Inflammatory macrophage treated with lipopolysaccharide for 1 hour (primary cell): ENCODE results near the gene CLDN20.
"Not testable (repeated sequence)": the region's sequence is repeated elsewhere in the genome, so short reads cannot be mapped to it uniquely, and the experiment has no call there.

Experiments
- DNase-seq, 2 donors: peaks; one replicate each; pipeline ENCODE4 v3.0.0-alpha.2; 2020 to 2022

The CLDN20 gene, protein sequence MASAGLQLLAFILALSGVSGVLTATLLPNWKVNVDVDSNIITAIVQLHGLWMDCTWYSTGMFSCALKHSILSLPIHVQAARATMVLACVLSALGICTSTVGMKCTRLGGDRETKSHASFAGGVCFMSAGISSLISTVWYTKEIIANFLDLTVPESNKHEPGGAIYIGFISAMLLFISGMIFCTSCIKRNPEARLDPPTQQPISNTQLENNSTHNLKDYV

DNA sequence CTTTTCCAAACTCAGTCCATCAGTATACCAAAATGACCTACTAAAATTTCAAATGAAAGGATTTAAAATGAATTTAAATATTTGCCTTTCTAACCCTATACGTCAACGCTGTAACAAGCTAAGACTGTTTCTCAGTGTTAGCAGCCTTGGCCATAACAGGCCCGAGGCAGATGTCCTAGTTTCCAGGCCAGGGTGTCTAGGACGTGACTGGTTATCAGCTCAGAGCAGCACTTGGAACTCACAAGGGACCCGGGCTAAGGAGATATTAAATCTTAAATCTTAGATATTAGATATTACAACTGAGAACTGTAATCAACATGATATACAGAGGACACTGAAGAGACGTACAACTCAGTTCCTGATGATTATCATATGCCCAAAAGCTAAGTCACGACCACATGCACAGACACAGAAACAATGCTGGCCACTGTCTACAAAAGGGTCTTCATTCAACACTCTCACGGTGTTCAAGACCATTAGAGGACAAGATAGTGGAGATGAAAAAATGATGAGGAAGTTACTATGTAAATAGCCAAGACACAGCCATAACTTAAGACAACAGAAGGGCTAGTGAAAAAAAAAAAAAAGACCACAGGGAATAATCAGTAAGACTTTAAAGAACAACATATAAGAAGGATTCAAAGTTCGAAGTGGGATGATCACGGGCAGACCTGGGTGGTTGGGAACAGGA is at the start of gene CLDN20:
CLDN20 (plus strand) TSS at position 641 of the 691 bp plus-strand sequence. CDS start 11,707 bp downstream, outside the sequence.
- no peak for DNase-seq

DNA sequence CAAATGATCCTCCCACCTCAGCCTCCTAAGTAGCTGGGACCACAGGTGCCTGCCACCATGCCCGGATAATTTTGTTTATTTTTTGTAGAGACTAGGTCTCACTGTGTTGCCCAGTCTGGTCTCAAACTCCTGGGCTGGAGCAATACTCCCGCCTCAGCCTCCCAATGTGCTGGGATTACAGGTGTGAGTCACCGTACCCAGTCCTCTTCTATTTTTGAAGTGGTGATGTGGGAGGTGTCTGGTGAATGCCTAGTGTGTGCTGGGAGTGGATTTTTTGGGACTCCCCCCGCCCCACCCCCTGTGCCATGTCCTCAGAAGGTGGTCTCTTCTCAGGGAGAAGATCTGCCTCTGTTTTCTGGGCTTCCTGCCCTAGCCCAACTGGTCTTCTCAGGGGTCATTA is 47.9 kb upstream of the CLDN20 start:
- DNase-seq: no peak

DNA sequence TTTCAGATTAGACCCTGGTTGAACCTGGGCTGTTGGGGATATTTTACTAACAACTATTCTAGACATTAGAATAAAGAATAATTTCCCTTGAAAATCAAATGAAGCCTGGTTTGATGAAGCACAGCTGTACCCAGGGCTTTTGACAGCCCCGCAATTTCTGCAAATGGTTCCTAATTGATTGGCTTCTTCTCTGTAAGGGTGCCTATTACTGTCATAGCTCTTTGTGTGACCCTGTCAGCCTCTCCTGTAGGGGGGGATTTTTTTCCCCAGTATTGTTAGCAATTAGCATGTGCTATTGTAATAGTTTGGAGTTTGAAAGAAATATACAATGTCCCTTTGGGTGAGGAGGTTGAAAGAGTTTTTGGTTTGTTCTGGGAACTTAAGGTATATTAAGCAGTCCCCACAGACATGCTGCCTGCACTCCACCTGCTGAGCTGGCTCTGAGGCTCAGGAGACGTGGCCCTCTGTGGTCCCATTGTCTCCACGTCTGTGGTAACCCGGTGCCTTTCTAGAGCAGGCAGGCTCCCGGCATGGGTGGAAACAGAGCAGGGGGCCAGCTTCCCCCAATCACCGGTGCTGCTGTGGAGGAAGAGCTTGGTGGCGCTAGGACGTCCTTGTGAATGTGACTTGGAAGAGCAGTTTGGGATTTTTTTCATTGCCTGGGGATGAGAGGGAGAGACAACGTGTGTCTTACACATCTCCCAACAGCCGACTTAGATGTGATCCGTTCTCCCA is 47.3 kb upstream of the CLDN20 start:
- DNase-seq: no peak

DNA sequence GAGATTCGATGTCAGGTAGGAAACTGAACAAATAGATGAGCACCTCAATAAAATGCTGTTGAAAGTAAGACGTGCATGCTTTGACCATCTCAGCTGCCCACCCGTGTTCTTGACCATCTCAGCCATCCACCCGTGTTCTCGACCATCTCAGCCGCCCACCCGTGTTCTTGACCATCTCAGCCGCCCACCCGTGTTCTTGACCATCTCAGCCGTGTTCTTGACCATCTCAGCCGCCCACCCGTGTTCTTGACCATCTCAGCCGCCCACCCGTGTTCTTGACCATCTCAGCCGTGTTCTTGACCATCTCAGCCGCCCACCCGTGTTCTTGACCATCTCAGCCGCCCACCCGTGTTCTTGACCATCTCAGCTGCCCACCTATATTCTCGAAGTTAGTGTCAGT is 45.1 kb upstream of the CLDN20 start:
- not testable (repeated sequence) for DNase-seq

DNA sequence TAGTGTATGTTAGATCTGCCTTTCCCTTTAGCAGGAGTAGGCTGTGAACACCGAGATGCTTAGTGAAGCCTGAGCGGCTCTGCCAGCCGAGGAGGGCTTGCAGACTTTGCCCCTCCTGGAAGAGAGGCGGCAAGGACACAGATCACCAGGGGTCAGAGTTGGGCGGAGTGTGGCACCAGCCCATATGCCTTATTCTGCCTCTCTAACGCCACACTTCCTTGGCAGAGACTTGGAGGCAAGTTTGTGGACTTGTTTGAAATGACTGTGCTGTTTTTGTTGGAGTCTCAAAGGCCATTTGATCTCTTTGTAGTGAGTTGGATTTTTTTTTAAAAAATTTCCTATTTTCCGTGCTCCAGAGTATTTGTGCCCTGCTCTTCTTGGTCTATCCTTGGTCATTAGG is 44.5 kb upstream of the CLDN20 start:
- DNase-seq: no peak

DNA sequence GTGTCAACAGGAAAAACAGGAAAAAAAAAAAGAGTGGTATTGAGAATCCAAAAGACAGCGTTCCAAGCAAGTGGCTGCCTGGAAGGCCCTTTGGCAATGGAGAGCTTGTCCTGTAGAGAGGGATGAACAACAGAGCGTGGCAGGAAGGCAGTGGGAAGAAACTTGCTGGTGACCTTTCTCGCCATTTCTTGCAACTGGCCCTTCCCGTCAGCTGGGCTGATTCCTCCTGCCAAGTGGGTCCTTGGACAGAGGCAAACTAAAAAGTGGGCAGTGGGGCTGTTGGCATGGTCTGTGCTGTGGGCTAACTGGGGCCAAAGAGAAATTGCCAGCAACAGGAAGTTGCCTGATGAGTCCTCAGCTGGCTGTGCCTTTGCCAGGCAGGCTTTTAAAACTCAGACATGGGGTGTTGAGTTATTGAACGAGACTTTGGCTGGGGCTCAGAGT is 43.9 kb upstream of the CLDN20 start:
- no peak for DNase-seq

DNA sequence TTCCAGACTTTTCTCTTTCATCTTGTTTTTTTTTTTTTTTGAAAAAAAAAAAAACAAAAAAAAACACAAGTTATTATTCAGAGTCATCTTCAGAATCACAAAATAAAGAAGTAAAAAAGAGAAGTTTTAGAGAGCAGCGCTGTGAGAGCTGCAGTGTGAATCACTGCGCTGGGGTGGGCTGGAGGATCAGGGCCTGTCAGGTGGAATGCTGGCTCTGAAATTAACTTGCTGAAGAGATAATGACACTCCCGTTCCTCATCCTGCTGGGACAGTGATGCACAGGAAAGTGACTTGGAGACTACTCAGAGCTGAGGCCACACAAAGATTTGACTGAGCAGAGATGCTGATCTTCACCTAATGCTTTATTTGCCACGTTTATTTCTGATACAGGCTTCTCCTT is 42.7 kb upstream of the CLDN20 start:
- peak; percentile 61 to 76 for DNase-seq

DNA sequence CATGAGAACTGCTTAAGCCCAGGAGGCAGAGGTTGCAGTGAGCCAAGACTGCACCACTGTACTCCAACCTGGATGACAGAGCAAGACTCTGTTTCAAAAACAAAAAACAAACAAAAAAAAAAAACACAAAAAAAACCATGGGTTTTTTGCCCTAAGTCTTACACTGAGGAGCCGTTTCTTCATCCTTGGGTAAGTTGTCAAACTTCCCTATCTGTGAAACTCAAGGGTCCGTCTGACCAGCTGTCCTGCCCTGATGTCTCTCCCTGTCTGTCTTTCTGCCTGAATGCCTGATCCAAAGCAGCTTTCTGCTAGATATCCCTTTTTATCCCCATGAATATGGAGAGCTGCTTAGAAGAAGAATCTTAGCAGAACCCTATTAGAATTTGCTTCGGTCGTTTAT is 41.3 kb upstream of the CLDN20 start:
- DNase-seq: peak; percentile 60 to 74

DNA sequence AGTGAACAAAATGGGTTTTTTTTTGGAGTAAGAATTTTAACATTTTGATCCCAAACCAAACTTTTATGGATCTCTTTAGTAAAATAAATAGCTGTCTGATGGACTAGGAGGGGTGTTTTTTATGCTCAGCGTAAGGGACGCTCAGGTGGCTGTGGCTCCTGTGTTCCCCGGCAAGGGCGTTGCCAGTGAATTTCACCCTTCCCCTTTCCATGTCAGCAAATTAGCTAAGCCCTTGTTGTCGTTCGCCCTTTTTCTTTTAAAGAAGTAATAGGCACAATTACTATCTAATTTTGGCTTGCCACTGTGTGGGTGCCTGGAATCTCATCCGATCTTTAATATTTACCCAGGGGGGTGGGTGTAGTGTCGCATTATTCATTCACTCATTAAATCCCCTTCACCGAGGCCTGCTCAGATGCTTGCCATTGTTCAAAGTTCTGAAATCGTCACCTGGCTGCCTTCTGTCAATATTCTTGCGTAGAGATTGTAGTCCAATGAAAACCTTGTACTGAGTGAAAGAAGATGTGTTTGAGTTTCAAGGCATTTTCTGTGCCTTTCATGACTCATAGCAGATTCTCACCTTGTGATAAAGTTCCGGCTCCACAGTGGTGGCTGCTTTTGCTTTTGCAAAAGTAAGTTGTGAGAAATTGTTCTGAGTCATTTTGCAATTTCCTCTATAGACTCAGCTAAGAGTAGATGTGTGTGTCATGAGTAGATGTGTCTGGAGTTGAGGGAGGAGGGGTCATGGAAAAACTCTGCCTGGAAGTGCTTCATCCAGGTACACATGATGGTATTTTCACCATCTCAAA is 40.0 kb upstream of the CLDN20 start:
- DNase-seq: peak; percentile 74 to 89

DNA sequence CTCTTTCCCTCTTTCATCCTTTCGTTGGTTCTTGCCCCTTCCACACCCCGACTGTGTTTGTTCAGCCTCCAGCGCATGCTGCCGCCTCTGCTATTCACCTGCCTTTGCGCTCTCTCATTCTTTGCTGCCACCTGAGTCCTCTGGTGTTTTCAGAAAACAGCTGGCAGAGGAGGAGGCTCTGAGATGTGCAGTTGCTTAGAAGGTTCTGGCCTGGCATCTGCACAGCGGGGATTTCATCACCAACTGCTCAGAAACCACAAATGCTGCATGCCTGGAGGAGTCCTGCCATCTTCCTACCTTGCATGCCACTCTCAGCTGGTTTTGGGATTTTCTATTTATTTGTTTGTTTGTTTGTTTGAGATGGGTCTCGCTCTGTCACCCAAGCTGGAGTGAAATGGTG is 39.2 kb upstream of the CLDN20 start:
- DNase-seq: no peak

DNA sequence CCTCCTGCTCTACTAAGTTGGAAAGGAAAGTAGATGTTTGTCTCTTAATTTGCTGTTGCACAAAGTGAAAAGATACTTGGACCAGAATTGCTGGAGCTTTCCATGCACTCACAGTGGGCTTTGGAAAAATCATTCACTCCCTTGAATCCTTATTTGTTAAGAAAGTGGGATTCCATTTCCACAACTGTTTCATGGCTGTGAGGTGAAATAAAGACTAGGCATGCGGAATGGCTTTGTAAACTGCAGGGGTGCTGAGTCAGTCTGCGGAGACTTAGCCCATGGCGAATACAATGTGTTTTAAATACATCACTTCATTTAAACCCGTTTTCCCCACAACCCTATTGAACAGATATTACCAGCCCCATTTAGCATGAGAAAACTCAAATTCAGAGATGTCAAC is 36.8 kb upstream of the CLDN20 start:
- DNase-seq: no peak

DNA sequence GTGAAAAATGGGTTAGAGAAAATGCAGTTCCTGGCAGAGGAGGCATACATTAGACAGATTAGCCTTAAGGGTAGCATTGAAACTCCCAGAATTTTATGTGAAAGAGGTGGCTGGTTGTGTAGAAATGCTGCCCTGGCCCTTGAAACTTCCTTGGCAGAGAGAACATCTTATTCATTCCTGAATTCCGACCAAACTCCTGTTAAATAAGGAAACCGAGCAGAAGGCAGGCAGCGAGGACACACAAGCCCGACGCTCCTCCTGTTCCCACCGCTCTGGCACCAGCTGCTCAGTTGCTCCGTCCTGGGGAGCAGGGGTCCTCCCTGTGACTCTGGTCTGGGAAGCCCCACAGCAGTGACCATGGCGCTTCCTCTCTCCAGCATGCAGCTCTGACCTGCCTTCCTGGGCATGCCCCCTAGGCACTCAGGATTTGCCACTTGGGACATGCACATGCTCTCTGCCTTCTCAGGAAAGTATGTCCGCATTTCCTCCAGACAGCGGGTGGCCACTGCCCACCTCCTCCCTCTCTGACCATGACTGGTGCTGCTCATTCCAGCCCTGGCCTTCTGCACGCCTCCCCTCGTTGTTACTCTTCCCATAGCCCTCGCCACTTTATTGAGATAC is 35.2 kb upstream of the CLDN20 start:
- DNase-seq: no peak

DNA sequence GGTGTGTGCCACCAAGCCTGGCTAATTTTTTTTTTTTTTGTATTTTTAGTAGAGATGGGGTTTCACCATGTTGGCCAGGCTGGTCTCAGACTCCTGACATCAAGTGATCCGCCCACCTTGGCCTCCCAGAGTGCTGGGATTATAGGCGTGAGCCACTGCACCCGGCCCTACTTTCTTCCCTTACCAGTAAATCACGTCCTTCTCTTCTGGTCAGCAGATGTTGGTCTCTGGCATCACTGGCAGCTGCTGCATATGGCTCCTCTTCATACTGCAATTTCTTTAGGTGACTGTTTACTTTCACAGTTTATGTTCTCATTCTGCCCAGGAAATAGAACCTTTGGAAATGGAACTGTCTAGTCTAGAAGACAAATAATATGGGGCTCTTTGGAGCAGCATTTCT is 32.8 kb upstream of the CLDN20 start:
- DNase-seq: not testable (repeated sequence)

DNA sequence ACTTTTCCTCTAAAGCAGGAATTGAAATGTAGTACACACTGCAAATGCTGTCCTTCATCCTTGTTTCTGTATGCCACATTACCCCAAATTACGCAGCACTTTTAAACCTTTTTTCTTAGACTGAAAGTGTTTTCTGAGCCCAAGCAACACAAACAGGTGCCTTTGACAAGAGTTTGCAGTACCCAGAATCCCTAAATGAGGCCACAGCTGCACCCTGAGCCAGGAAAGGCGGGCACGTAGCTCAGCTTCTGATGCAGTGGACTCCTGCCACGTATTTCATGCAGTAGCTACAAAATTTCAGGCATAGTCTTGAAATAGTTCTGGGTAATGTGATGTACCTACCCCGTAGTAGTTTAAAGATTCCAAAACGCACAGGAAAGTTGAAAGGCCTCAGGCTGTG is 31.0 kb upstream of the CLDN20 start:
- no peak for DNase-seq

DNA sequence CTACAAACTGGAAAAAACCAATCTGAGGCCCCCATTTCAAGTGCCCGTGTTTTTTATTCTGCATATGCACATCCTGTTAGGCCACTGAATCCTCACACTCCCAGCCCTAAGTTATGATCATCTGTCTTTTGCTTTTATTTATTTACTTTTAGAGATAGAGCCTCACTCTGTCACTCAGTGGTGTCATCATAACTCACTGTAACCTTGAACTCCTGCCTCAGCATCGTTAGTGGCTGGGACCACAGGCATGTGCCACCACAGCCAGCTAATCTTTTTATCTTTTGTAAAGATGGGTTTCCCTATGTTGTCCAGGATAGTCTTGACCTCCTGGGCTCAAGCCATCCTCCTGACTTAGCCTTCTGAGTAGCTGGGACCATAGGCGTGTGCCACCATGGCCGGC is 29.6 kb upstream of the CLDN20 start:
- DNase-seq: no peak

DNA sequence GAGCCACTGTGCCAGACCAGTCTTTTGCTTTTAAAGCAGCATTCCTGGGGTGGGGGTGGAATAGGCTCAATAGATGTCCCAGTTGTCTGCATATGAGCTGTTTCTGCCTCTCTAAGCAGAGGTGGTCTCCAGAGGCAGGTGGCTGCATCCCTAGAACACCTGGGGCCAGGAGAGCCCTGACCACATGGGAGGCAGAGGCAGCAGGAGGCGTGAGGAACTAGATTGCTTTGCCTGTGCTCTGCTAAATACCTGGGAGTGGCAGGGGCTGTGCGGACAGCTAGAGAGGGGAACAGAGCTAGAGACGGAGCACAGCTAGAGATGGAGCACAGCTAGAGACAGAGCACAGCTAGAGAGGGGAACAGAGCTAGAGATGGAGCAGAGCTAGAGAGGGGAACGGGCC is 29.1 kb upstream of the CLDN20 start:
- no peak for DNase-seq

DNA sequence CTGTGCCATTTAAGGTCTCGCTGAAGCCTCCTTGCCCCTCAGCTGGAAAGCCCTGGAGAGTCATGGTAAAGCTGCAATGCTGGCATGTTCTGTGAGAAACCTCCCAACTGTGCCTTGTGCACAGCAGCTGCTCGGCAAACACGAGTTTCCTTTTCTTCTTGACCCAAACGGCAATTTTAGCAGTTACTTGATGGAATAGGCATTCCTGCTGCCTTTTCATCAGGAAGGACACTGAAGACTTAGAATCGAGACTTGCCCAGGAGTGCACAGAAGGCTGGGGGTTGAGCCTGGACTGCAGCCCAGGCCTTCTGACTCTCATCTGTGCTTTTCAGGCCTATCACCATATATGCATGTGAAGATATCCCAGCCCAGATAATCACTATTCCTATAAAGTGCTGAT is 28.7 kb upstream of the CLDN20 start:
- no peak for DNase-seq

DNA sequence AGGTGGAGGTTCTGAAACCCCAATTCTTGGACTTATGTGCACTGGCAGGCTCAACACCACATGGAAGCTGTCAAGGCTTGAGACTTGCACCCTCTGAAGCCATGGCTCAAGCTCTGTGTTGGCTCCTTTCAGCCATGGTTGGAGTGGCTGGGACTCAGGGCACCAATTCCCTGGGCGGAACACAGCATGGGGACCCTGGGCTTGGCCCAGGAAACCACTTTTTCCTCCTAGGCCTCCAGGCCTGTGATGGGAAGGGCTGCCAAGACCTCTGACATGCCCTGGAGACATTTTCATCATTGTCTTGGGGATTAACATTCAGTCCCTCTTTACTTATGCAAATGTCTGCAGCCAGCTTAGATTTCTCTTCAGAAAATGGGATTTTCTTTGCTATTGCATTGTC is 26.2 kb upstream of the CLDN20 start:
- DNase-seq: no peak

DNA sequence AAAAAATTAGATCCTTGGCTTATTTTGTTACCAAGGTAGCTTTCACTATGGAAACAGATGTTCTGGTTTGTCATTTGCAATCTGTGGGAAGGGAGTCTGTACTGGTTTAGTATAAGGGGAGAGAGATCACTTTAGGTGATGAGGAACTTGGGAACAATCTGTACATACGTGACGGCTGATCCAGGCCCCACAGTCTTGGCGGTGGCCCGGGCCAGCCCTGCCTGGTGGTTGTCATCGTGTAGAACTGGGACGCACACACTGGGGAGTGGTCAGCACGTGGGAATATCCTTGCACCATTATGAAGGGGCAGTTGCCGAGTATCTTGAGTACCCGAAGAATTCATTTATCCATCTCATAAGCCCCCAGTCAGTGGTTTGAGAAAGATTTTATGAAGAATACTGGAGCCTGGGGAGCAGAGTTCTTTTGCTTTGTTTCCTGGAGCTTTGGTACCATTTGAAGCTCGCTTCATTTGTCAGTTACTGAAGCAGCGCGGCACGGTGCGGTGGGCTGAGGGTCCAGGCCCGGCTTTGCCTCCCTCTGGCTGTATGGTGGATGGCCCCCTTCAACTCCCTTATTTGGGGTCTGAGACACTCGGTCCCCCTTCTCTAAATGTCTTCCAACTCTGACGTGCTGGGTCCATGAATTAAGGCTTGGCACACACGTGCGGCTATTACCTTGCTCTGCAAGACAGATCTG is 22.8 kb upstream of the CLDN20 start:
- no peak for DNase-seq

DNA sequence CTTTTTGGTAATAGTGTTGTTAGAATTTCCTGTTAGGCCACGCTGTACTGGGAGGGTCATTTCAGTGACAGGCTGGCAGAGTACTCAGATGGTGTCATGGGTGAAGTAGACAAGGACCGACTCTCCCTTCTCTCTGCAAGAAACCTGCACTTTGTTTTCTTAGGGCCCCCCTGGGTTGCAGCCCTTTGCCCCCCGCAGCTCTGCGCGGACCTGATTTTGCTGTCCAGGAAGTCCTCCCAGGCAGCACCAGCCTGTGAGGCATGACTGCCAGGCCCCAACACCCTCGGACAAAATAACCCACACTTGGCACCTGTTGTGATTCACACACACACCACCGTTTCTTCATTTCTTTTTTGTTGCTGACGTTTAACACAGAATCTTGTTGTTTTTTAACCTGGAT is 21.8 kb upstream of the CLDN20 start:
- DNase-seq: no peak

DNA sequence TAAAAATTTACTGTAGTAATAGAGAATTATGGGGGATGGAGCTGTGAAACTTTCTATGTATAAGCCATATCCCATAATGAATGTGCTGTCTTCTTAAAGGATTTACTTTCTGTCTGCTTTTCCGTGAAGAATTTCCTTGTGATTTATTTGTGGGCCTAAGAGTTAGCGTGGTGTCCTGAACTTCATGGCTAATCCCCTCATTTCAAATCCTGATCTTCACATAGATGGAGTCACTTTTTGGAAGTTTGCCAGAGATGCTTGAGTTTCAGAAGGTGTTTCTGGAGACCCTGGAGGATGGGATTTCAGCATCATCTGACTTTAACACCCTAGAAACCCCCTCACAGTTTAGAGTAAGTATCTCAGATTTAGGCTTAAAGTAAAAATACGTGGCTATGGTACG is 19.4 kb upstream of the CLDN20 start:
- no peak for DNase-seq

DNA sequence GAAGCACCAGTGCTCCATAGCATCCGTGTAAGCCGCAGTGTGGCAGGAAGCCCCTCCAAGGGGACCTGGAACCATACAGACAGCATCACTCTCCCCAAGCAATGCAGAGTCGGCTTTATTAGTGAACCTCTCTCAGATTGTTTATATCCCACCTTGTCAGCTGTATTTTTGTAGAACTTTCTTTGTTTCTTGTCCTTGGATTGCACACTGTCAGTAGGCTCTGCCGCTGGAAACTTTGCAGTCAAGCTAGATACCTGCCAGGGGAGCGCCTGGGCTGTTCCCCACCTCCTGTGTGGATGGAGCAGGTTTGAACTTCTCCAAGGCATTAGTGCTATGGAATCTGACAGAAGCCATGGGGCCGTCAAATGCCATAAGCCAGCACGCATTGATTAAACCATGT is 18.6 kb upstream of the CLDN20 start:
- no peak for DNase-seq
